Measurements from ENCODE around the gene RDH5.

The RDH5 gene

GRCh38 chr12:55707841-55708694, 12.1 kb upstream of the RDH5 start, which contains the start of gene ITGA7:
TSS of gene ITGA7 (minus strand) at chr12:55707904. CDS start at chr12:55707682, 222 bp downstream.
- Histone ChIP-seq H3K4me2 (ENCODE audit: low read depth, low read length, poor library complexity, severe bottlenecking) (peak within 1 kb of the TSS; percentile 93), H4K20me1 (ENCODE audit: insufficient read depth, low read length, poor library complexity, severe bottlenecking) (no peaks in the 10 kb centered on the region), H3K79me2 (ENCODE audit: insufficient read depth, low read length) (no peaks in the 10 kb centered on the region), H2AFZ (ENCODE audit: low read length) (peak within 1 kb of the TSS; percentile 96), H3K4me3 (ENCODE audit: low read length, poor library complexity, severe bottlenecking) (peak within 1 kb of the TSS; percentile 75), H3K9me2 (replicated peaks; ENCODE audit: low read depth, low read length) (no peaks in the 10 kb centered on the region), H3K9ac (ENCODE audit: low read depth, low read length, poor library complexity, severe bottlenecking) (peak within 1 kb of the TSS; percentile 49), H3K27me3 (ENCODE audit: insufficient read depth, low read length, poor library complexity, severe bottlenecking) (no peaks in the 10 kb centered on the region), H3F3A (ENCODE audit: low read depth) (no peaks in the 10 kb centered on the region), H3K4me1 (ENCODE audit: insufficient read depth, low read length, poor library complexity, severe bottlenecking) (peaks cover 14% of the 10 kb centered on the region), H3K36me3 (ENCODE audit: insufficient read depth, low read length) (no peaks in the 10 kb centered on the region), H3K9me3 (ENCODE audit: insufficient read depth, low read depth, low read length) (no peaks in the 10 kb centered on the region)
- no peak for TF ChIP-seq EZH2phosphoT487 (IDR thresholded peaks at IDR 0.05; ENCODE audit: borderline replicate concordance)
- no peak for TF ChIP-seq CTCF (conservative IDR thresholded peaks at IDR 0.05; ENCODE audit: low read length)

- TF ChIP-seq EZH2phosphoT487 (IDR thresholded peaks at IDR 0.05; ENCODE audit: borderline replicate concordance): no peak
- no peak for TF ChIP-seq CTCF (conservative IDR thresholded peaks at IDR 0.05; ENCODE audit: low read length)
- H2AFZ ChIP-seq (ENCODE audit: low read length): peak overlapping the region; percentile 96
- H3F3A ChIP-seq (ENCODE audit: low read depth): no peaks in the 10 kb centered on the region
- peak overlapping the region; percentile 49 for H3K9ac ChIP-seq (ENCODE audit: low read depth, low read length, poor library complexity, severe bottlenecking)
- no peaks in the 10 kb centered on the region for H3K36me3 ChIP-seq (ENCODE audit: insufficient read depth, low read length)
- no peaks in the 10 kb centered on the region for H3K79me2 ChIP-seq (ENCODE audit: insufficient read depth, low read length)
- no peaks in the 10 kb centered on the region for H4K20me1 ChIP-seq (ENCODE audit: insufficient read depth, low read length, poor library complexity, severe bottlenecking)
- no peaks in the 10 kb centered on the region for H3K9me3 ChIP-seq (ENCODE audit: insufficient read depth, low read depth, low read length)
- no peaks in the 10 kb centered on the region for H3K27me3 ChIP-seq (ENCODE audit: insufficient read depth, low read length, poor library complexity, severe bottlenecking)
- peaks cover 14% of the 10 kb centered on the region for H3K4me1 ChIP-seq (ENCODE audit: insufficient read depth, low read length, poor library complexity, severe bottlenecking)
- no peaks in the 10 kb centered on the region for H3K9me2 ChIP-seq (replicated peaks; ENCODE audit: low read depth, low read length)
- H3K4me3 ChIP-seq (ENCODE audit: low read length, poor library complexity, severe bottlenecking): peak overlapping the region; percentile 75
- H3K4me2 ChIP-seq (ENCODE audit: low read depth, low read length, poor library complexity, severe bottlenecking): peak overlapping the region; percentile 93
Measured at GRCh38 chr12:55708695-55709233, 11.4 kb upstream of the RDH5 start.

- Histone ChIP-seq H3K27me3 (ENCODE audit: insufficient read depth, low read length, poor library complexity, severe bottlenecking) (no peaks in the 10 kb centered on the region), H3K9me2 (replicated peaks; ENCODE audit: low read depth, low read length) (no peaks in the 10 kb centered on the region), H3K79me2 (ENCODE audit: insufficient read depth, low read length) (peaks cover 5% of the 10 kb centered on the region; the same call in 1 of the 2 replicates), H2AFZ (ENCODE audit: low read length) (no peak overlapping the region), H3K4me1 (ENCODE audit: insufficient read depth, low read length, poor library complexity, severe bottlenecking) (peaks cover 25% of the 10 kb centered on the region), H3F3A (ENCODE audit: low read depth) (no peaks in the 10 kb centered on the region), H3K4me2 (ENCODE audit: low read depth, low read length, poor library complexity, severe bottlenecking) (no peak overlapping the region), H3K9me3 (ENCODE audit: insufficient read depth, low read depth, low read length) (no peaks in the 10 kb centered on the region), H4K20me1 (ENCODE audit: insufficient read depth, low read length, poor library complexity, severe bottlenecking) (no peaks in the 10 kb centered on the region), H3K36me3 (ENCODE audit: insufficient read depth, low read length) (no peaks in the 10 kb centered on the region), H3K4me3 (ENCODE audit: low read length, poor library complexity, severe bottlenecking) (no peak overlapping the region), H3K9ac (ENCODE audit: low read depth, low read length, poor library complexity, severe bottlenecking) (no peak overlapping the region)
- TF ChIP-seq CTCF (conservative IDR thresholded peaks at IDR 0.05; ENCODE audit: low read length) (no peak), EZH2phosphoT487 (IDR thresholded peaks at IDR 0.05; ENCODE audit: borderline replicate concordance) (no peak)
Measured at GRCh38 chr12:55711786-55712553, 8.2 kb upstream of the RDH5 start.

Data from Loucy (cell line).